Neural progenitor cell (in vitro differentiated cells): ENCODE results near the gene SPATA9.

Source experiments
- CTCF ChIP-seq: fragments of 200-600 bp; sonication (generic); IDR thresholded peaks from 2 replicates; pipeline ENCODE4 v1.5.1; 2017; ENCODE audit warnings: antibody characterized with exemption, mild to moderate bottlenecking
- EZH2 ChIP-seq: fragments of 200-600 bp; sonication (generic); IDR thresholded peaks from 2 replicates; pipeline ENCODE4 v1.6.1; 2017; ENCODE audit warnings: antibody characterized with exemption, mild to moderate bottlenecking, moderate library complexity
- EZH2phosphoT487 ChIP-seq: fragments of 200-600 bp; sonication (generic); IDR thresholded peaks from 2 replicates; pipeline ENCODE4 v1.6.1; 2017; ENCODE audit warnings: antibody characterized with exemption

DNA sequence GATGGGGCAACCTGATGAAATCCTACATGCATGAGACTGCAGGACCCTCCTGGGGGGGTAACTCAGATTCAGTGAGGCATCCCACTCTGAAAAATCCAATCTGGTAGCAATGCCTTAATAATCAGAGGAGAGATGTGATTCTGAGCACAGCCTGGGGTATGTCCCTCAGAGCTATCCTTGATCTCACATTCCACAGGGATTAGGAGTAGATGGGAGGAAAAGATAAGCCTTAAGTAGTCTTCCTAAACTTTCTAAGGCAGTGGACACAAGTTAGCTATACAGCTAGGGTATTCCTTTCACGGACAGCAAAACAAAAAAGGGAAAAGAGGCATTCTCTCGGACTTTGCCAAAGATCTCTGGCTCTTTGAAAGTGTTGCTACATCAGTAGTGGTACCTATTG is 3.9 kb upstream of the SPATA9 start:
- no peak for TF ChIP-seq CTCF
- no peak for TF ChIP-seq EZH2
- no peak for TF ChIP-seq EZH2phosphoT487
